ENCODE measurements around the gene COL9A2.

DNA sequence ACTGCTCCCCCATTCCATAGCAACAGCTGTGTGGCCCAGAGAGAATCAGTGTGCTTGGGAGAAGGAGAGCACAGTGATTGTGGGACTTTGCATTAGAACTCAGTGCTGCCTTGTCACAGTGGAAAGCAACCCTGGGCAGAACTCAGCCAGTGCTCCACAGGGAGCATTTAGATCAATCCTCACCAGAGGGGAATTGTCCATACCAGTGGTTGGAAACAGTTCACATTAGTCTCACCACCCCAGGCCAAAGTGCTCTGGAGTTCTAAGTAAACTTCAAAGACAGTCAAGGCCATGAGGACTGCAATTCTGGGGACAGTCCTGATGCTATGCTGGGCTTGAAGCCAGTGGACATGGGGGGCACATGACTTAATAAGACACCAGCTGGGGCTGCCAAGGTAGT, 43.5 kb upstream of the COL9A2 start:
- TF ChIP-seq EZH2phosphoT487 (IDR thresholded peaks at IDR 0.05; ENCODE audit: borderline replicate concordance, low read depth, low read length) = no peak
- TF ChIP-seq, protein P1, sequence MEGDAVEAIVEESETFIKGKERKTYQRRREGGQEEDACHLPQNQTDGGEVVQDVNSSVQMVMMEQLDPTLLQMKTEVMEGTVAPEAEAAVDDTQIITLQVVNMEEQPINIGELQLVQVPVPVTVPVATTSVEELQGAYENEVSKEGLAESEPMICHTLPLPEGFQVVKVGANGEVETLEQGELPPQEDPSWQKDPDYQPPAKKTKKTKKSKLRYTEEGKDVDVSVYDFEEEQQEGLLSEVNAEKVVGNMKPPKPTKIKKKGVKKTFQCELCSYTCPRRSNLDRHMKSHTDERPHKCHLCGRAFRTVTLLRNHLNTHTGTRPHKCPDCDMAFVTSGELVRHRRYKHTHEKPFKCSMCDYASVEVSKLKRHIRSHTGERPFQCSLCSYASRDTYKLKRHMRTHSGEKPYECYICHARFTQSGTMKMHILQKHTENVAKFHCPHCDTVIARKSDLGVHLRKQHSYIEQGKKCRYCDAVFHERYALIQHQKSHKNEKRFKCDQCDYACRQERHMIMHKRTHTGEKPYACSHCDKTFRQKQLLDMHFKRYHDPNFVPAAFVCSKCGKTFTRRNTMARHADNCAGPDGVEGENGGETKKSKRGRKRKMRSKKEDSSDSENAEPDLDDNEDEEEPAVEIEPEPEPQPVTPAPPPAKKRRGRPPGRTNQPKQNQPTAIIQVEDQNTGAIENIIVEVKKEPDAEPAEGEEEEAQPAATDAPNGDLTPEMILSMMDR (conservative IDR thresholded peaks at IDR 0.05; ENCODE audit: low read length) = no peak
